Measurements from ENCODE around the gene TMEM138. TPM values are rescaled to one million over a fixed set of nuclear protein-coding genes. Genes with fewer than 3 reads are reported as not detected.

TMEM138 gene
- total RNA-seq, 4 donors from 2014 or later, result 12.0 to 81.5 (median 20.9) TPM

DNA sequence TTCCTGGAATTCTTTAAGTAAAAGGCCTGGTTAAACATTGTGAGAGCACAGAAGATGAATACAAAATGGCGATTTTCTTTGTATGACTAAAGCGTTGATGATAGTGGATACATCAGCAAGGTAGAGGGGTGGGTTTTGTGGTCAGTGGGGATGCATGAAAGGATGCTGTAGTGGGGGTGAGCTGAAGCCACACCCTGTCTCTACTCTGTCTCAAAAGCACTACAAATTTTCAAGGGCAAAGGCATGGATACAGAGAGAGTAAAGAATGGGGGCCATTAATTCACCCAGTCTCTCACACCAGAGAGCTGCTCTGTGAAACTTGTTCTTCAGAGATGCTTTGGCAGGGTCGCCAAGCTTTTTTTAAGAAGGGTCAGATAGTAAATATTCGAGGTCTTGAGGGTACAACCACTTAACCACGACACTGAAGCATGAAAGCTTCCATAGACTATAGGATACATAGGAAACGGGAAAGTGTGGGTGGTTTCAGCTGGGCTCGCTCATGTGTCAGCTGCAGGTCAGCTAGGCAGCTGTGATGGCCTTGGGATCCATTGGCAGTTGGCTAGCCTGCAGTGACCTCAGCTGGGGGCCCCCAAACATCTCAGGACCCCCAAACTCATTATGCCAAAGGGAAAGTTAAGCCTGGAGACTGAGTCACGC, 8.3 kb downstream of the TMEM138 start:
- Histone ChIP-seq H3K27ac (peak overlapping the region; percentile 36 to 60), H3K36me3 (no peaks in the 10 kb centered on the region)
- intact Hi-C loops (cut with DNase I; ENCODE audit: low total_unique reads), result no loop called here

DNA sequence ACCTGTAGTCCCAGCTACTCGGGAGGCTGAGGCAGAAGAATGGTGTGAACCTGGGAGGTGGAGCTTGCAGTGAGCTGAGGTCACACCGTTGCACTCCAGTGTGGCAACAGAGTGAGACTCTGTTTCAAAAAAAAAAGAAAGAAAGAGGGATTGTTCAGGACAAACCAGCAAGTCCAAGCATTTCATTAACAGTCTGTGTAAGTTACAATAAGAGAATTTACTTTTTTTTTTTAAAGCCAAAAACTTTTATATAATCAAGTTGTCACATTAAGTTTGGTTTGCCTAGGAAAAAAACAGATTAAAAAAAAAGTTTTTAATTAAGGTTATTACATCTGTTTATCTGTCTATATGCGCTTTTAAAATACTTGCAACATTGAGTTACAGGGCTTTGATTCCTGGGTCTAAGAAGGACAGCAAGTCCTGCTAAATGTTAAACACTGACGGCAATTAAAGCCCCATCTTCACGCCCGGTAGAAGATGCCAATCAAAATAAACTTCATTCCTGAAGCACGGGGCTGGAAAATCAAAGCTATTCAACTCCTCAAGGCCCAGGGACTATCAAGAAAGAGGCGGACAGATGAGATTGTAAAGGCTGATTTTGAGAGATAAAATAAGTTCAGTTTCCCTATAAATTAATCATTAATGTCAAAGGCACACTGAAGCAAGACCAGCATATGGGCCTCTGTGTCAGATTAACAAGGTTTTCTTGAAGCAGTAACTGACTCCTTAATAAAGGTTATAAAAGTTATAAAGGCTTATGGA, 10.7 kb downstream of the TMEM138 start:
- H3K4me3 ChIP-seq, result no peak overlapping the region
- no peaks in the 10 kb centered on the region for H3K36me3 ChIP-seq
- peaks cover 0 to 4% of the 10 kb centered on the region in 2 donors for H3K4me1 ChIP-seq
- no peak for DNase-seq
- no peak for TF ChIP-seq POLR2A (IDR thresholded peaks at IDR 0.05)
- TF ChIP-seq, protein P1, sequence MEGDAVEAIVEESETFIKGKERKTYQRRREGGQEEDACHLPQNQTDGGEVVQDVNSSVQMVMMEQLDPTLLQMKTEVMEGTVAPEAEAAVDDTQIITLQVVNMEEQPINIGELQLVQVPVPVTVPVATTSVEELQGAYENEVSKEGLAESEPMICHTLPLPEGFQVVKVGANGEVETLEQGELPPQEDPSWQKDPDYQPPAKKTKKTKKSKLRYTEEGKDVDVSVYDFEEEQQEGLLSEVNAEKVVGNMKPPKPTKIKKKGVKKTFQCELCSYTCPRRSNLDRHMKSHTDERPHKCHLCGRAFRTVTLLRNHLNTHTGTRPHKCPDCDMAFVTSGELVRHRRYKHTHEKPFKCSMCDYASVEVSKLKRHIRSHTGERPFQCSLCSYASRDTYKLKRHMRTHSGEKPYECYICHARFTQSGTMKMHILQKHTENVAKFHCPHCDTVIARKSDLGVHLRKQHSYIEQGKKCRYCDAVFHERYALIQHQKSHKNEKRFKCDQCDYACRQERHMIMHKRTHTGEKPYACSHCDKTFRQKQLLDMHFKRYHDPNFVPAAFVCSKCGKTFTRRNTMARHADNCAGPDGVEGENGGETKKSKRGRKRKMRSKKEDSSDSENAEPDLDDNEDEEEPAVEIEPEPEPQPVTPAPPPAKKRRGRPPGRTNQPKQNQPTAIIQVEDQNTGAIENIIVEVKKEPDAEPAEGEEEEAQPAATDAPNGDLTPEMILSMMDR (IDR thresholded peaks at IDR 0.05), result no peak
- no peak overlapping the region for H3K27ac ChIP-seq
- intact Hi-C loops (cut with DNase I; ENCODE audit: low total_unique reads), result no loop called here
- H3K27me3 ChIP-seq, result no peaks in the 10 kb centered on the region
- H3K9me3 ChIP-seq, result no peaks in the 10 kb centered on the region

More for the DNA sequence above, 8.3 kb downstream of the TMEM138 start:
- Histone ChIP-seq H3K4me1 (peaks cover 0 to 4% of the 10 kb centered on the region in 2 donors), H3K4me3 (no peak overlapping the region), H3K9me3 (no peaks in the 10 kb centered on the region), H3K27me3 (no peaks in the 10 kb centered on the region)
- DNase-seq, result no peak
- no peak for TF ChIP-seq POLR2A (IDR thresholded peaks at IDR 0.05)
- TF ChIP-seq, protein P1 (IDR thresholded peaks at IDR 0.05), result no peak

DNA sequence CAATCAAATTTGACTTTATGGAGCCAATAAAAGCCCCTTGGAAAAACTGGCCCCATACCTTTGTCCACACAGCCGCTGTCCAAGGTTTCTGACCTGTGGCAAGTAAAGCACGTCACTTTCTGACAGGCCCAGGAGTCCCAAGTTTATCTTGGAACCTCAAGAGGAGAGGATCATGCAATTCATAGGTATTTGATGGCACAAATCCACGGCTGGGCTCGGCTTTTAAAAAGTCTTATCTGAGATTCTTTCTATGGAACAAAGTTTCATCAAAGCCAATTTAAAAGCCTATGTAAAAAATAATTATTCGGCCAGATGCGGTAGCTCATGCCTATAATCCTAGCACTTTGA, 13.6 kb downstream of the TMEM138 start:
- no peaks in the 10 kb centered on the region for H3K4me1 ChIP-seq
- no peaks in the 10 kb centered on the region for H3K36me3 ChIP-seq
- no peak overlapping the region for H3K27ac ChIP-seq
- intact Hi-C loops (cut with DNase I; ENCODE audit: low total_unique reads), result no loop called here
- DNase-seq, result no peak
- TF ChIP-seq, protein P1 (IDR thresholded peaks at IDR 0.05), result no peak
- no peak for TF ChIP-seq POLR2A (IDR thresholded peaks at IDR 0.05)
- H3K27me3 ChIP-seq, result no peaks in the 10 kb centered on the region
- H3K4me3 ChIP-seq, result no peak overlapping the region
- H3K9me3 ChIP-seq, result no peaks in the 10 kb centered on the region

DNA sequence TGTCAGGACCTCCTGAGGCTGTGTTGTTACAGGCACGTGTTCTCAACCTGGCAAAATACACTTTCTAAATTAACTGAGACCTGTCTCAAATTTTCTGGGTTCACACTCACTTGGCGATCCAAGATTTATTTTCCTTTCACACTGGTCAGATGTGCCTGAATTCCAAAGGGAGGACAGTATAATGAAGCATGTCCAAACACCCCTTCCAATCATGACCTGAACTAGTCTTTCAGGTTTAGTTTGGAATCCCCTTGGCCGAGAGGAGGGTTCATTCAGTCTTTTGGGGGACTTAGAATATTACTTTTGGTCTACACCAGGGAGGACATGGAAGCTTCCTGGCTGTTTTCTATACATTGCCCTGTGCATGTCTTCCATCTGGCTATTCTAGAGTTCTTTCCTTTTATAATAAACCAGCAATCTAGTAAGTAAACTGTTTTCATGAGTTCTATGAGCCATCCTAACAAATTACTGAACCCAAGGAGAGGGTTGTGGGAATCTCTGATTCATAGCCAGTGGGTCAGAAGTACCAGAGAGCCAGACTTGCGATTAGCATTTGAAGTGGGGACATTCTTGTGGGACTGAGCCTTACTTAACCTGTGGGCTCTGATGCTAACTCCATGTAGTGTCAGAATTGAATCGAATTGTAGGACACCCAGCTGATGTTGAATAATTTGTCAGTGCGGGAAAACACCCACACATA, 15.4 kb downstream of the TMEM138 start:
- H3K27me3 ChIP-seq, result no peaks in the 10 kb centered on the region
- H3K4me1 ChIP-seq, result no peaks in the 10 kb centered on the region
- no peak overlapping the region for H3K4me3 ChIP-seq
- no peaks in the 10 kb centered on the region for H3K36me3 ChIP-seq
- no peak for DNase-seq
- no peaks in the 10 kb centered on the region for H3K9me3 ChIP-seq
- H3K27ac ChIP-seq, result peak overlapping the region in 1 of 2 donors; percentile 84
- intact Hi-C loops (cut with DNase I; ENCODE audit: low total_unique reads), result no loop called here
- TF ChIP-seq, protein P1 (IDR thresholded peaks at IDR 0.05), result no peak
- TF ChIP-seq POLR2A (IDR thresholded peaks at IDR 0.05), result no peak

Measured in uterus (tissue), 4 donors.